ENCODE data around the gene DEFB128.
"Not testable (repeated sequence)": the region's sequence is repeated elsewhere in the genome, so short reads cannot be mapped to it uniquely, and the experiment has no call there.

Gene DEFB128

GRCh38 chr20:189611-190010 lies at the start of gene DEFB128:
TSS of gene DEFB128 (minus strand) at chr20:189711. CDS start at chr20:189623, 88 bp downstream.
- no peak for DNase-seq

GRCh38 chr20:237929-238328 lies 48.4 kb upstream of the DEFB128 start:
- peak in 1 of 6 experiments; percentile 19 for DNase-seq

- peak in 1 of 6 experiments; percentile 13 for DNase-seq
Observed at GRCh38 chr20:237489-237888, 48.0 kb upstream of the DEFB128 start.

GRCh38 chr20:235891-236290 lies 46.4 kb upstream of the DEFB128 start:
- no peak for DNase-seq

- DNase-seq = peak in 3 of 6 experiments; percentile 32 to 47 (median 39)
Observed at GRCh38 chr20:227439-228105, 38.1 kb upstream of the DEFB128 start.

GRCh38 chr20:226958-227357 lies 37.4 kb upstream of the DEFB128 start, which contains the start of gene DEFB129:
TSS of gene DEFB129 (plus strand) at chr20:227258. CDS start at chr20:227289, 31 bp downstream.
- DNase-seq = no peak

GRCh38 chr20:225879-226278 lies 36.4 kb upstream of the DEFB128 start:
- DNase-seq = not testable (repeated sequence)

GRCh38 chr20:221258-221830 lies 31.8 kb upstream of the DEFB128 start:
- no peak for DNase-seq

GRCh38 chr20:219290-220115 lies 30.0 kb upstream of the DEFB128 start:
- peak in 1 of 6 experiments; percentile 2 for DNase-seq

GRCh38 chr20:217266-217665 lies 27.8 kb upstream of the DEFB128 start:
- DNase-seq = no peak

- DNase-seq = no peak
Observed at GRCh38 chr20:215796-216195, 26.3 kb upstream of the DEFB128 start.

- no peak for DNase-seq
Observed at GRCh38 chr20:214383-214782, 24.9 kb upstream of the DEFB128 start.

GRCh38 chr20:210809-211502 lies 21.4 kb upstream of the DEFB128 start:
- no peak for DNase-seq

GRCh38 chr20:208942-209566 lies 19.5 kb upstream of the DEFB128 start:
- peak in 4 of 6 experiments; percentile 4 to 56 (median 46) for DNase-seq

- DNase-seq = not testable (repeated sequence)
Observed at GRCh38 chr20:203630-204029, 14.1 kb upstream of the DEFB128 start.

GRCh38 chr20:199996-200395 lies 10.5 kb upstream of the DEFB128 start:
- DNase-seq = no peak

- no peak for DNase-seq
Observed at GRCh38 chr20:198225-198624, 8.7 kb upstream of the DEFB128 start.

- DNase-seq = no peak
Observed at GRCh38 chr20:187733-188132, 1.8 kb downstream of the DEFB128 start.

- DNase-seq = no peak
Observed at GRCh38 chr20:184288-184687, 5.2 kb downstream of the DEFB128 start.

- DNase-seq = no peak
Observed at GRCh38 chr20:168876-169275, 20.6 kb downstream of the DEFB128 start.

- no peak for DNase-seq
Observed at GRCh38 chr20:164618-165017, 24.9 kb downstream of the DEFB128 start.

- no peak for DNase-seq
Observed at GRCh38 chr20:157154-157553, 32.4 kb downstream of the DEFB128 start, which contains the start of gene DEFB127. TSS of gene DEFB127 (plus strand) at chr20:157454. CDS start at chr20:157545, 91 bp downstream.

Measured in stimulated activated naive CD4-positive, alpha-beta T cell (primary cell).